Measurements from ENCODE around the gene EYS. TPM values are rescaled to one million over a fixed set of nuclear protein-coding genes. Genes with fewer than 3 reads are reported as not detected.

Gene EYS
- total and polyA plus RNA-seq, 2 of the 8 experiments (the other 6 are each of a cell fraction or from before 2014, with no cell fraction given), result 0.05 to 0.13 TPM

DNA sequence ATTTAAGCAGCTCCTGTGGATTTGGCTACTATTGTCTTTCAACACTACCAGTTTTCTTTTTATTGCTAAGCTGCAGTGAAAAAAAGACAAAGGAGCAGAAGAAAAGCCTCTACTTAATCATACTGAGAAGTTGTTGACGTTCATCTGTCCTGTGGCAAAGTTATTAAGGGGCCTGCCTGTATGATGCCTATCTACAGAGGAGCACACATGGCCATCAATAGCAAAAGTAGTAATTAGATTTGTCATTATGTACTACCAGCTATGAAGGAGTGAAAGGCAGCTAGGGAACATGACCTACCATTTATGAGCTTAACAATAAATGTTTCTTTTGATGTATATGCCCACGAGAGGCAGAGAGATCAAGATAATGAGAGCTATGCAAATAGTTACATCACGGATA lies 1450.5 kb downstream of the EYS start:
- Histone ChIP-seq H3K4me1 (replicated peaks in 1 of 4; ENCODE audit: control insufficient read depth in 3 of 4, insufficient read depth in 4 of 4, low read length in 3 of 4) (peaks cover 0 to 3% (median 1%) of the 10 kb centered on the region in 4 experiments; a peak in 3 of 7 replicates), H4K5ac (ENCODE audit: insufficient read length, low read depth, low read length) (no peak overlapping the region), H3K4me3 (ENCODE audit: extremely low read depth in 1 of 4, insufficient read depth in 2 of 4, low read depth in 3 of 4, low read length in 4 of 4) (no peak overlapping the region), H3K4ac (replicated peaks; ENCODE audit: insufficient read length, low read depth, low read length) (no peak overlapping the region), H3K4me2 (ENCODE audit: insufficient read depth in 1 of 2, low read depth in 2 of 2, low read length in 2 of 2) (no peak overlapping the region), H3K9ac (replicated peaks in 1 of 4; ENCODE audit: extremely low read depth in 1 of 4, low read depth in 3 of 4, low read length in 3 of 4) (no peak overlapping the region), H3K18ac (ENCODE audit: extremely low read depth, low read length) (no peak overlapping the region), H4K8ac (ENCODE audit: extremely low read depth, insufficient read depth, low read length) (no peak overlapping the region), H4K91ac (replicated peaks; ENCODE audit: insufficient read length, low read length) (no peak overlapping the region), H3K23ac (ENCODE audit: insufficient read length) (no peak overlapping the region), H3K23me2 (ENCODE audit: low read depth, low read length) (no peaks in the 10 kb centered on the region; the same call in 1 of the 2 replicates), H3K27ac (ENCODE audit: low read depth, low read length) (no peak overlapping the region), H3K79me1 (ENCODE audit: low read depth, low read length) (no peaks in the 10 kb centered on the region), H3K27me3 (replicated peaks in 1 of 4; ENCODE audit: control insufficient read depth in 3 of 4, extremely low read depth in 1 of 4, insufficient read depth in 3 of 4, low read length in 3 of 4) (no peaks in the 10 kb centered on the region), H3K36me3 (ENCODE audit: control insufficient read depth in 2 of 4, insufficient read depth in 4 of 4, low read length in 3 of 4) (no peaks in the 10 kb centered on the region), H3K56ac (replicated peaks; ENCODE audit: insufficient read length, low read depth, low read length) (no peak overlapping the region), H3K9me3 (ENCODE audit: insufficient read depth in 2 of 2, low read depth in 1 of 2, low read length in 1 of 2) (no peaks in the 10 kb centered on the region), H2AFZ (ENCODE audit: low read length) (no peak overlapping the region), H2BK12ac (ENCODE audit: low read depth, low read length) (no peak overlapping the region), H2BK120ac (replicated peaks; ENCODE audit: low read depth, low read length) (no peak overlapping the region), H3K79me2 (ENCODE audit: control insufficient read depth in 1 of 2, insufficient read depth in 2 of 2, low read length in 2 of 2) (no peaks in the 10 kb centered on the region), H2BK20ac (ENCODE audit: low read length) (no peak overlapping the region), H2BK5ac (ENCODE audit: low read depth, low read length) (no peak overlapping the region), H3K14ac (ENCODE audit: insufficient read length) (no peak overlapping the region), H2AK5ac (ENCODE audit: low read depth, low read length) (no peak overlapping the region), H2BK15ac (ENCODE audit: low read length) (no peak overlapping the region), H4K20me1 (replicated peaks in 1 of 2; ENCODE audit: control insufficient read depth in 1 of 2, insufficient read depth in 2 of 2, low read length in 2 of 2) (no peaks in the 10 kb centered on the region)
- FAIRE-seq, result no peak
- 95% methylated on average over 3 of the region's 3 CpGs; no CpG with 5 or more reads in 1 of the 2 experiments for WGBS, 2 experiments (ENCODE audit: extremely low coverage in 1 of 2, insufficient coverage in 1 of 2, insufficient read length in 1 of 2, insufficient replicate concordance in 2 of 2, low coverage in 1 of 2, low lambda C conversion rate in 2 of 2, missing lambda C conversion rate in 1 of 2)
- POLR2A ChIA-PET (ENCODE audit: partially characterized antibody), result no interaction called here
- CTCF ChIA-PET (ENCODE audit: partially characterized antibody), result interaction anchor here (0.9 kb wide), 1 partner anchor 16 kb away, joined by 3 read pairs; no protein-coding TSS in a partner anchor
- DNase-seq (ENCODE audit: low read depth in 1 of 2, low spot score in 2 of 2), result no peak
- TF ChIP-seq, protein P1, sequence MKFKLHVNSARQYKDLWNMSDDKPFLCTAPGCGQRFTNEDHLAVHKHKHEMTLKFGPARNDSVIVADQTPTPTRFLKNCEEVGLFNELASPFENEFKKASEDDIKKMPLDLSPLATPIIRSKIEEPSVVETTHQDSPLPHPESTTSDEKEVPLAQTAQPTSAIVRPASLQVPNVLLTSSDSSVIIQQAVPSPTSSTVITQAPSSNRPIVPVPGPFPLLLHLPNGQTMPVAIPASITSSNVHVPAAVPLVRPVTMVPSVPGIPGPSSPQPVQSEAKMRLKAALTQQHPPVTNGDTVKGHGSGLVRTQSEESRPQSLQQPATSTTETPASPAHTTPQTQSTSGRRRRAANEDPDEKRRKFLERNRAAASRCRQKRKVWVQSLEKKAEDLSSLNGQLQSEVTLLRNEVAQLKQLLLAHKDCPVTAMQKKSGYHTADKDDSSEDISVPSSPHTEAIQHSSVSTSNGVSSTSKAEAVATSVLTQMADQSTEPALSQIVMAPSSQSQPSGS (IDR thresholded peaks at IDR 0.05; ENCODE audit: low read length), result no peak
- TF ChIP-seq YY1 (IDR thresholded peaks at IDR 0.05; ENCODE audit: low read depth, low read length) (no peak), TCF12 (IDR thresholded peaks at IDR 0.05; ENCODE audit: low read depth, low read length) (no peak), RXRA (IDR thresholded peaks at IDR 0.05; ENCODE audit: insufficient read depth, low read depth, low read length) (no peak), BRCA1 (IDR thresholded peaks at IDR 0.05; ENCODE audit: low read depth, low read length) (no peak), BACH1 (IDR thresholded peaks at IDR 0.05; ENCODE audit: low read length) (no peak), ASH2L (IDR thresholded peaks at IDR 0.05; ENCODE audit: low read length) (no peak), RAD21 (IDR thresholded peaks at IDR 0.05 in 1 of 2, conservative IDR thresholded peaks at IDR 0.05 in 1 of 2; ENCODE audit: low read depth in 2 of 2, low read length in 2 of 2) (no peak), MAX (IDR thresholded peaks at IDR 0.05) (no peak), GABPA (IDR thresholded peaks at IDR 0.05; ENCODE audit: borderline replicate concordance, insufficient read depth, low read length) (no peak), SIRT6 (IDR thresholded peaks at IDR 0.05; ENCODE audit: low read length) (no peak), TEAD4 (IDR thresholded peaks at IDR 0.05; ENCODE audit: low read depth, low read length) (no peak), SP2 (IDR thresholded peaks at IDR 0.05; ENCODE audit: low read length) (no peak), TBP (IDR thresholded peaks at IDR 0.05; ENCODE audit: low read depth, low read length) (no peak)

Data from H1 (cell line).